HL-60 (cell line): ENCODE measurements around the gene KAT8.
A peak's percentile ranks its signal among the peaks of the same experiment; 100 is the strongest.

ENCODE experiments used
- DNase-seq, 2 experiments: peaks; one replicate each; pipeline ENCODE4 v3.0.0-alpha.2; 2010 to 2020; ENCODE audit warnings: low read depth in 1 of 2, low spot score in 1 of 2
- H3K27ac ChIP-seq: fragments of 250-450 bp; sonication (Bioruptor Pico); replicated peaks from 2 replicates; pipeline ENCODE4 v1.5.1; 2020; ENCODE audit warnings: mild to moderate bottlenecking, moderate library complexity
- H3K27me3 ChIP-seq: fragments of 250-450 bp; sonication (Bioruptor Pico); 2 replicates; pipeline ENCODE4 v1.5.1; 2021; ENCODE audit warnings: mild to moderate bottlenecking, moderate library complexity; ENCODE audit not compliant: insufficient read depth, poor library complexity, severe bottlenecking
- H3K4me3 ChIP-seq: replicated peaks from 2 replicates; pipeline ENCODE4 v1.5.1; 2011; ENCODE audit warnings: mild to moderate bottlenecking, control low read depth, low read length; ENCODE audit not compliant: insufficient read depth
- CTCF ChIP-seq: IDR thresholded peaks from one replicate; pipeline ENCODE4 v1.5.1; 2011; ENCODE audit warnings: low read length, control low read depth, inconsistent platforms; ENCODE audit not compliant: insufficient read depth
- GABPA ChIP-seq: IDR thresholded peaks from 2 replicates; pipeline ENCODE4 v1.6.1; 2012; ENCODE audit warnings: low read depth
- POLR2AphosphoS5 ChIP-seq: IDR thresholded peaks from 2 replicates; pipeline ENCODE4 v1.6.1; 2012; ENCODE audit warnings: low read depth
- REST ChIP-seq: IDR thresholded peaks from 2 replicates; pipeline ENCODE4 v1.6.1; 2012; ENCODE audit warnings: low read depth; ENCODE audit not compliant: insufficient replicate concordance
- SPI1 ChIP-seq: IDR thresholded peaks from 2 replicates; pipeline ENCODE4 v1.6.1; 2012; ENCODE audit warnings: low read depth, mild to moderate bottlenecking, borderline replicate concordance

Gene KAT8

GRCh38 chr16:31179219-31179746 lies 61.8 kb downstream of the KAT8 start:
- TF ChIP-seq CTCF (no peak), GABPA (no peak), REST (no peak), POLR2AphosphoS5 (no peak), SPI1 (no peak)
- Histone ChIP-seq H3K27me3 (no peaks in the 10 kb centered on the region), H3K4me3 (peak overlapping the region; percentile 74), H3K27ac (peak overlapping the region; percentile 100)
- no peak for DNase-seq

- TF ChIP-seq SPI1 (no peak), REST (peak; percentile 84), POLR2AphosphoS5 (peak; percentile 100), CTCF (no peak), GABPA (no peak)
Observed at GRCh38 chr16:31179747-31180459, 62.4 kb downstream of the KAT8 start, which contains the start of gene FUS. Gene FUS (plus strand): TSS chr16:31180139. CDS start chr16:31180215, 76 bp downstream.

More at GRCh38 chr16:31179747-31180459, 62.4 kb downstream of the KAT8 start, which contains the start of gene FUS:
- peak; percentile 88 to 97 for DNase-seq
- peak within 1 kb of the TSS; percentile 100 for H3K27ac ChIP-seq
- H3K4me3 ChIP-seq: peak within 1 kb of the TSS; percentile 74
- no peaks in the 10 kb centered on the region for H3K27me3 ChIP-seq
